Retinal pigment epithelial cell (primary cell): Measurements from ENCODE around the gene RRP1.

ENCODE experiments used
- DNase-seq: peaks from one replicate; pipeline ENCODE4 v3.0.0-alpha.2; 2010; ENCODE audit warnings: low read depth
- H3K4me3 ChIP-seq: 2 replicates; pipeline ENCODE4 v1.5.1; 2011; ENCODE audit warnings: mild to moderate bottlenecking, low read length, control low read depth, moderate library complexity
- CTCF ChIP-seq: conservative IDR thresholded peaks from 2 replicates; pipeline ENCODE4 v1.5.1; 2011; ENCODE audit warnings: low read depth, low read length, control low read depth, inconsistent platforms

The RRP1 gene

GRCh38 chr21:43786300-43786806 lies 3.0 kb upstream of the RRP1 start:
- no peak overlapping the region for H3K4me3 ChIP-seq
- no peak for TF ChIP-seq CTCF
- DNase-seq: no peak

GRCh38 chr21:43786807-43787440 lies 2.5 kb upstream of the RRP1 start:
- DNase-seq: no peak
- no peak overlapping the region for H3K4me3 ChIP-seq
- no peak for TF ChIP-seq CTCF

- DNase-seq: no peak
- no peak for TF ChIP-seq CTCF
- peak overlapping the region; percentile 96 for H3K4me3 ChIP-seq
These were observed 690 bp downstream of the RRP1 start for GRCh38 chr21:43790010-43790524.

- no peak for TF ChIP-seq CTCF
- no peak for DNase-seq
- no peak overlapping the region for H3K4me3 ChIP-seq
These were observed 3.0 kb downstream of the RRP1 start for GRCh38 chr21:43792406-43792805.

- H3K4me3 ChIP-seq: no peak overlapping the region
- no peak for TF ChIP-seq CTCF
- DNase-seq: no peak
These were observed 3.9 kb downstream of the RRP1 start for GRCh38 chr21:43793243-43793642.

- H3K4me3 ChIP-seq: no peak overlapping the region
- no peak for TF ChIP-seq CTCF
- no peak for DNase-seq
These were observed 4.9 kb downstream of the RRP1 start for GRCh38 chr21:43794311-43794710.

GRCh38 chr21:43794857-43795256 lies 5.5 kb downstream of the RRP1 start:
- no peak for DNase-seq
- no peak for TF ChIP-seq CTCF
- H3K4me3 ChIP-seq: no peak overlapping the region
